Mesenteric fat pad (tissue), 1 donor: ENCODE results near the gene CKLF. TPM values are rescaled to one million over a fixed set of nuclear protein-coding genes. Genes with fewer than 3 reads are reported as not detected.

Source experiments
- DNase-seq: peaks from one replicate; pipeline ENCODE4 v3.0.0-alpha.2; 2020; ENCODE audit warnings: low spot score
- total RNA-seq: library from RNA; stranded (reverse); fragmentation: NEBNext Ultra II Directional; extraction: Animal tissue kit (Norgen Biotek cat#: 25700); gene quantifications from one replicate; pipeline ENCODE4 v1.2.1, GENCODE V29; 2021
- donor health status: DM: yes; HTN: yes; CAD: no.

Gene CKLF
- total RNA-seq, 1 donor from 2014 or later: 41.6 TPM

DNA sequence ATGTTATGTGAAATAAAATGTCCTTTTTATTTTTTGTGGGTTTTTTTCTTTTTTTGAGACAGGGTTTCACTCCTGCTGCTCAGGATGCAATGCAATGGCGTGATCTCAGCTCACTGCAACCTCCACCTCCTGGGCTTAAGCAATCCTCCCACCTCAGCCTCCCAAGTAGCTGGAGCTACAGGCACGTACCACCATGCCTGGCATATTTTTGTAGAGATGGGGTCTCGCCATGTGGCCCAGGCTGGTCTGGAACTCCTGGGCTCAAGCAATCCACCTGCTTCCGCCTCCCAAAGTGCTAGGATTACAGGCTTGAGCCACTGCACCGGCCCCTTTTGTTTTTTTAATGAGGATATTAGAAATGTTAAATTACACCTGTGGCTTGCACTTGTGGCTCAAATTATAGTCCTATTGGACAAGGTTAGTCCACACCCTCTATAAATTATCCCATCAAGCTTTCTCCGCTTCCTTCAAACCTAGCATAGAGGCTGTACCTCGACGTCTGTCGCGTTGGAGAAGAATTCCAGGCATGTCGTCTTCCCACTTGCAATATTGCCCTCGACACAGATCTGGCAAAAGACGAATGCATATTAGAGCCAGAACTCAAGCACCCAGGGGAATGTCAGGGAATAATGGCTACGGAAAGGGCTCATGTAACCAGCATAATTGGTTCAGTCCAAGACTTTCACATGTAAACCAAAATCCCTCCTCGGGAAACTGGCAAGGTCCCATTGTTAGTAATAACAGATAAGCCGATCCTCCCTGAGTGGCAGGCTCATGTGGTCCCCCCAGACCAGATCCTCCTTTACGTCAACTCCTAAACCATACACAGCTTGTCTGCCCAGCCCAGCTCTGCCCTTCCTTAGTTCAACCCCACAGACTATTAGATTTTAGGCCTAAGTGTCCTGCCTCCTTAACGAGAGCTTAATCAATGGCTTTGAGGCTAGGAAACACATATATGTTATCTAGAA lies 10.7 kb upstream of the CKLF start:
- DNase-seq: no peak

DNA sequence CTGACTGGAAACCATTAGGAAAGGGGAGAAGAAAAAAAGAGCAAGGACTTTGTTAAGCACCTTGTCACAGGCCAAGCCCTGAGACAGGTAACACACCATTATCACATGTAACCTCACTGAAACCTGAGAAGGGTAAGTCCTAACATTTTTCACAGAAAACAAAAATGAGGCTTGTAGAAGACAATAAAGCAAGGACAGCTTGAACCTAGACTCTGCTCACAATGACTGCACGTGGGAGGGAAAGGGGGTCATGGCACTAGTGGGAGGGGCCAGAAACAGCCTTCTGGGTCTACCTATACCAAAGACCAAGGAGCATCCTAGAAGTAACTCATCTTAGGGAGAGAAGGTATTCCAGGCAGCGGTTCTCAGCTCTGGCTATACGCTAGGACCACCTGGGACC lies 10.0 kb upstream of the CKLF start:
- DNase-seq: no peak

GRCh38 chr16:66543541-66543940 lies 8.8 kb upstream of the CKLF start:
- DNase-seq: no peak

GRCh38 chr16:66544016-66544757 lies 8.2 kb upstream of the CKLF start:
- DNase-seq: no peak

DNA sequence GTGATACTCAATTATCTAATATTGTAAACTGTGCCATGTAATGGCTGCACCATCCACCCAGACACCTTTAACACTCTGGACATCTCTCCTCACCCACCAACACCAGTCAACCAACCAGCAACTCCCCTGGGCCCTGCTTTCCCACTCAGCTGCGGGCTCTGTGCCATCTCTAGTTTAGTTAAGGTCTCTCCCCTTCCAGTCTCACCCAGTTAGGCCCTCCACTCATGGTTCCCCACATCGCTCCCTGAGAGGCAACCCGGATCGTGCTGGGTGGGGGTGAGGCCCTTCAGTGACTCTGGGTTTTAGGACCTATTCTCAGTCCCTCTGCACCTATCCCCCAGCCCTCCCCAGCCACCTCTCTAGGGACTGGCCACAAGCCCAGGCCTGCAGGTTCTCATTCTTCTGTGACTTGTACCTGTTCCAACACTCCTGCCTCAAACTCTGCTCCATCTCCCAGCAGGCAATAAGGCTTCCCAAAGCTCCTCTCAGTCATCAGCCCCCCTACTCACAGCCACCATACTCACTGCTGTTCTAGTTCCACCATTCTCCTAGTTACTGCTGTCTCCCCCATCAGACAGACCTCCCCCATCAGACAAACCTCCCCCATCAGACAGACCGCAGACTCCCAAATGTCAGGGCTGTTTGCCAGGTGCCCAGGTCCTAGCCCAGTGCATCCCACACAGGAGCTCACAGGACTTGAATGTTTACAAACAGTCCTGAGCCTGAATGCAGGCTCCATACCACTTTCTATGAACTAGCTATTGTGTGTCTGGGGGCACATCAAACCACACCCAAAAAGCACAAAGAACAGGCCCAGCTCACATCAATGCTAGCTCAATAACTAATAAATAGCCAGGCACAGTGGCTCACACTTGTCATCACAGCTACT lies 5.0 kb upstream of the CKLF start:
- DNase-seq: no peak

GRCh38 chr16:66548068-66548467 lies 4.3 kb upstream of the CKLF start:
- DNase-seq: no peak

DNA sequence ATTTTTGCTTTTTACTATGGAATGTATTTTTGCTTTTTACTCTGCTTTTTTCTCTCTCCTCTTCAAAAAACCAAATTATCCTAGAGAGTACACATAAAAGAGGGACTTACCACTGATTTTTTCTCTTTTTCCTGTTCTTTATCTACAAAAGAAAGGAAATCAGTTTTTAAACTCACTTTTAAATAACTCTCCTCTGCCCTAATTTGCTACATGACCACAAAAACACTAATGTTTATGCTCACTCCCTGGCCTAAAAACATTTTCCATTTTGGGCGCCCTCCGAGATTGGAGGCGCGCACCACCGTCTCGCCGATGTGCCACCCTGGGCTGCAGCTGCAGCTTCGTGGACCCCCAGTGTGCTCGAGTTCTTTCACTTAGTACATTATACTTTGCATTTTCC lies 3.5 kb upstream of the CKLF start:
- DNase-seq: no peak

GRCh38 chr16:66549284-66550131 lies 2.9 kb upstream of the CKLF start, which contains the start of gene TK2:
TK2 (minus strand) TSS chr16:66550122; CDS start chr16:66550061, 61 bp downstream.
- DNase-seq: no peak

DNA sequence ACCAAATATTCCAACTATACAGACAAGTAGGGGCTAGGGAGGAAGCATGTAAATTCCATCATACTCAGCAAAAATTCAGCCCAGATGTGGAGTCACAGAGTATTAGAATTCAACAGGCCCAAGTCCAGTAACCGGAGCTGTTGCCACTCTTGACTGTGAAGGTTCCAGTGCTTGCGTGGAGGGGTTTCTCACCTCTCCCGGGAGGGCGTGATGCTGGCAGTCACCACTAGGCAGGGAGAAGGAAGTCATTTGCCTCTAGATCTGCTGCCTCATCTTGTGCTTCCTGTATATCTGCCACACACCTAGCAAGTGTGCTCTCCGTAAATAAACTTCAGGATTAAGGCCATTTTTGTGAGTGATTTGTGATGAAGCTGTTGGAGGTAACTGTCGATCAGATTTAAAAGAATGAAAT lies 1.0 kb upstream of the CKLF start:
- DNase-seq: no peak

DNA sequence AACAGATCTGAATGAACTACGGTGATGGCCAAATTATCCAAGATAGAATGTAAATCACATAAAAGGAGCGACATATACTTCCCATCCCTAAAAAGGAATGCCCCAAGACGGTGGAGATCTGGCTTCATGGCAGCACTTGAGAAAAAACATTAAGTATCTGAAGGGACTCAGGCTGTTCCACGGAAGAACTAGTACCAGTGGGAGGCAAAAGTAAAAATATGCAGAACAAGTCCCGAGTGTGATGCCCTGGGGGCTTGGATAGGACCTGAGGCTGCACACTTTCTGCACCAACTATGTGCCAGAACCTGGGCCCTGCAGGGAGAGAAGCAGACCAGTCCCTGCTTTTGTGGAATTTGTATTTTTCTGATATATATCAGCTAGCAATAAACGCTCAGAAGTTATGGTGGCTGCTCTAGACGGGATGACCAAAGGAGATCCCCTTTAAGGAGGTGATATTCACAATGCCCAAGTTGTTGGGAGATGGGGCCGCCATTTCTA lies 539 bp upstream of the CKLF start:
- no peak for DNase-seq

- DNase-seq: no peak
Observed at GRCh38 chr16:66553223-66553622, 847 bp downstream of the CKLF start.

DNA sequence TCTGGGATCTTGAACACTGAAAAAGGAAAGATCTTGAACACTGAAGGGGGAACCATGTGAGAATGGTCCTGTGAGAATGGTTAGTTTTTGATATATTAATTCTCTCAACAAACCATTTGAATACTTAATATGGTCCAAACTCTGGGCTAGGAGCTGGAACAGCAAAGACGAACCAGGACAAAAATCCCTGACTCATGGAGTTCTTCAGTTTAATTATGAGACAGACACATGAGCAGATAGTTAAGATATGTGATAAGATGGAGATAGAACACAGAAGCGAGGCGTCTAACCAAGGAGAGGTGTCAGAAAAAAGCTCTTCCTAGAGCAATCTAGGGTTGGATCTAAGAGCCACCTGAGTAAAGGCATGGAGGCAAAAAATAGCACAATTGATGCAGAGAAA lies 1.6 kb downstream of the CKLF start:
- no peak for DNase-seq

GRCh38 chr16:66554495-66554894 lies 2.1 kb downstream of the CKLF start:
- no peak for DNase-seq

DNA sequence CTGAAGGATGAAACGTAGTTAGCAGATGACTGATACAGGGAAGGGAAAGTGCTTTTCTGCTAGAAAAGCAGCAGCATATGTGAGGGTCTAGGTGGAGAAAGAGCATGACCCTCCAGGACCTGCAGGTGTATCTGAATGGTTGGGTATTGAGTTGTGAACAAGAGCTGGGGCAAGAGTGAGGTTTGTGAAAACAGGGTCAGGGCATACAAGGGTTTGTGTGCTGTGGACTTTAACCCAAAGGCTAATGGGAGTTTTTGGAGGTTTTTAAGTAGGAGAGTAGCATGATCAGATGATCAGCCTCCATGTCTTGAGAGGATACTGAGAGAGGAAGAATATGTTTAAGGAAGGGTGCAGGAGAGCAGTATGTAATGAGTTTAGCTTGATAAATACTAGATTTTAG lies 7.7 kb downstream of the CKLF start:
- no peak for DNase-seq

- no peak for DNase-seq
Observed at GRCh38 chr16:66561381-66562080, 9.2 kb downstream of the CKLF start.

DNA sequence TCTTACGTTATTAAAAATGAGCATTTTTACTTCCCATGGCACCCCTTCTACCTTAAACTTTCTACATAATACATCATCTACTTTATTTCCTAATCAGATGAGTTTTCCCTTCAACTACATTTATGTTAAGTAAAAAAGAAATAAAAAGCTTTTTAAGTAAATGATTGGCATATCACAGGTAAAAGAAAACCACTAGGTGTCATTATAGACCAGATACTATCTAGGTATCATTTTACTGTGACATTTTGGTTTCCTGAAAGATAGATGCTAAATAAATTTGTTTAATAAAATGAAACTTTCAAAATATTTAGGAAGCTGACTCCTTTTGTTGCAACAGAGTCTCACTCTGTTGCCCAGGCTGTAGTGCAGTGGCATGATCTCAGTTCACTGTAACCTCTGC lies 10.0 kb downstream of the CKLF start:
- no peak for DNase-seq

DNA sequence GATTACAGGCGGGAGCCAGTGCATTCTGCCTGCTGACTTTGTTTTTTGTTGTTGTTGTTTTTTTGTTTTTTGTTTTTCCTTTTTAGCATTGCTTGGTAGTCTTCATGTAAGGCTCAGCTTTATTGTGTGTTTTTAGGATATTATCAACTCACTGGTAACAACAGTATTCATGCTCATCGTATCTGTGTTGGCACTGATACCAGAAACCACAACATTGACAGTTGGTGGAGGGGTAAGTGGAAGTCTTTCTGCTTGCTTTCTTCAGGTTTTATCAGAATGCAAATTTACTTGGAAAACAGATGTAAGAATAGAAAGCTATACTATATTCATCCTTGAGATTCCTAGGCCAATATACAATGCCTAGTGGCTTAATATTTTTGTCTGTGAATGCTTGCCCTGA lies 10.6 kb downstream of the CKLF start:
- no peak for DNase-seq

GRCh38 chr16:66563574-66564334 lies 11.4 kb downstream of the CKLF start:
- DNase-seq: no peak
